Measurements from ENCODE around the gene PRKCH.

GRCh38 chr14:61346221-61346620 lies 24.8 kb downstream of the PRKCH start:
- TF ChIP-seq CTCF (IDR thresholded peaks at IDR 0.05; ENCODE audit: low read depth, low read length) (no peak), EZH2phosphoT487 (IDR thresholded peaks at IDR 0.05; ENCODE audit: low read depth) (no peak)
